Adrenal gland (tissue), 12 donors: ENCODE results near the gene CRIP3. TPM values are rescaled to one million over a fixed set of nuclear protein-coding genes. Genes with fewer than 3 reads are reported as not detected.

Experiments
- DNase-seq, 7 donors: peaks; one replicate each; pipeline ENCODE4 v3.0.0-alpha.2; 2019 to 2020
- H3K27ac ChIP-seq, 5 donors: fragments of 200-600 bp; sonication (generic) in 4 of 5; 1 replicate in 3 of 5; 2 replicates in 2 of 5; pipeline versions ENCODE4 v1.5.1 to v1.8.0; 2016 to 2020; ENCODE audit warnings: mild to moderate bottlenecking in 1 of 5
- H3K27me3 ChIP-seq: fragments of 200-600 bp; 2 replicates; pipeline ENCODE4 v1.8.0; 2021
- H3K36me3 ChIP-seq, 2 donors: fragments of 200-600 bp; replicated peaks in 1 of 2; 1 replicate in 1 of 2; 2 replicates in 1 of 2; pipeline versions ENCODE4 v1.5.1 to v1.8.0; 2018 to 2022
- H3K4me1 ChIP-seq, 2 donors: fragments of 200-600 bp; replicated peaks in 1 of 2; 1 replicate in 1 of 2; 2 replicates in 1 of 2; pipeline versions ENCODE4 v1.5.1 to v1.8.0; 2018 to 2021
- H3K4me3 ChIP-seq, 4 donors: fragments of 200-600 bp; sonication (generic) in 3 of 4; one replicate each; pipeline ENCODE4 v1.5.1; 2016 to 2018
- H3K9me3 ChIP-seq, 3 donors: fragments of 200-600 bp; sonication (generic) in 1 of 3; replicated peaks in 1 of 3; 1 replicate in 2 of 3; 2 replicates in 1 of 3; pipeline versions ENCODE4 v1.5.1 to v1.8.0; 2016 to 2021
- POLR2A ChIP-seq, 2 donors: fragments of 450-650 bp; IDR thresholded peaks; one replicate each; pipeline ENCODE4 v1.6.1; 2017; ENCODE audit warnings: antibody characterized with exemption in 2 of 2, mild to moderate bottlenecking in 2 of 2, moderate library complexity in 1 of 2
- whole genome bisulfite sequencing, 4 donors: extraction: QIAGEN DNeasy Blood & Tissue Kit in 2 of 4; methylation state at CpG; one replicate each; pipeline versions ENCODE4 v1.1.5 to v1.1.7; 2013 to 2017; 5-methylcytosine and 5-hydroxymethylcytosine counted together
- intact Hi-C, 2 donors: fragments of 100-400 bp; cut with DNase I; formaldehyde crosslinking; loops; one replicate each; pipeline versions ENCODE4 v1.14.1 to v1.15.0; 2022 to 2023
- polyA plus RNA-seq, 3 donors: library from polyadenylated mRNA; stranded (reverse); fragments of 200-250 nt in 2 of 3; fragments of 350-450 nt in 1 of 3; fragmentation: Illumina TruSeq in 1 of 3; extraction: RNeasy Lipid Tissue Mini Kit (QIAGEN cat#74804) in 1 of 3; gene quantifications; one replicate each; pipeline ENCODE4 v1.2.3, GENCODE V29; 2013 to 2014
- total RNA-seq, 9 donors: library from RNA; depleted of rRNA in 4 of 9; stranded (reverse); fragments of >200 nt in 4 of 9; fragments of 120-200 nt in 1 of 9; fragmentation: NEBNext Ultra II Directional in 1 of 9; extraction: Animal tissue kit (Norgen Biotek cat#: 25700) in 1 of 9; gene quantifications; one replicate each; pipeline versions ENCODE4 v1.1.0 to v1.2.4, GENCODE V29; 2013 to 2023
- TF ChIP-seq, protein P1 (sequence below), 6 experiments: fragments of 450-650 bp in 4 of 6; fragments of 200-600 bp in 2 of 6; sonication (generic) in 1 of 6; IDR thresholded peaks; 1 replicate in 5 of 6; 2 replicates in 1 of 6; pipeline versions ENCODE4 v1.5.1 to v1.8.0; 2016 to 2021; ENCODE audit warnings: antibody characterized with exemption in 6 of 6, mild to moderate bottlenecking in 2 of 6, moderate library complexity in 1 of 6
- donor health status: healthy with polysubstance abuse.
- donor health status: Bipolar disorder and iron deficiency.
- donor health status: DM: yes; HTN: yes; CAD: no.
- donor health status: DM: no; HTN: no; CAD: no.
- donor health status: DM: no; HTN: no; CAD: no.
- donor health status: DM: yes; HTN: yes; CAD: no.

Gene CRIP3
- total and polyA plus RNA-seq, 12 donors: 0.44 to 8.9 (median 1.5) TPM; not detected in 6

GRCh38 chr6:43296780-43297497 lies 11.7 kb downstream of the CRIP3 start:
- DNase-seq: no peak
- WGBS, 4 donors: 83 to 92% (median 91%) methylated on average over 5 of the region's 5 CpGs
- Histone ChIP-seq H3K4me3 (no peak overlapping the region), H3K9me3 (no peaks in the 10 kb centered on the region), H3K27me3 (no peaks in the 10 kb centered on the region), H3K36me3 (no peaks in the 10 kb centered on the region), H3K27ac (no peak overlapping the region), H3K4me1 (no peaks in the 10 kb centered on the region)
- intact Hi-C loops: no loop called here
- TF ChIP-seq, protein P1, sequence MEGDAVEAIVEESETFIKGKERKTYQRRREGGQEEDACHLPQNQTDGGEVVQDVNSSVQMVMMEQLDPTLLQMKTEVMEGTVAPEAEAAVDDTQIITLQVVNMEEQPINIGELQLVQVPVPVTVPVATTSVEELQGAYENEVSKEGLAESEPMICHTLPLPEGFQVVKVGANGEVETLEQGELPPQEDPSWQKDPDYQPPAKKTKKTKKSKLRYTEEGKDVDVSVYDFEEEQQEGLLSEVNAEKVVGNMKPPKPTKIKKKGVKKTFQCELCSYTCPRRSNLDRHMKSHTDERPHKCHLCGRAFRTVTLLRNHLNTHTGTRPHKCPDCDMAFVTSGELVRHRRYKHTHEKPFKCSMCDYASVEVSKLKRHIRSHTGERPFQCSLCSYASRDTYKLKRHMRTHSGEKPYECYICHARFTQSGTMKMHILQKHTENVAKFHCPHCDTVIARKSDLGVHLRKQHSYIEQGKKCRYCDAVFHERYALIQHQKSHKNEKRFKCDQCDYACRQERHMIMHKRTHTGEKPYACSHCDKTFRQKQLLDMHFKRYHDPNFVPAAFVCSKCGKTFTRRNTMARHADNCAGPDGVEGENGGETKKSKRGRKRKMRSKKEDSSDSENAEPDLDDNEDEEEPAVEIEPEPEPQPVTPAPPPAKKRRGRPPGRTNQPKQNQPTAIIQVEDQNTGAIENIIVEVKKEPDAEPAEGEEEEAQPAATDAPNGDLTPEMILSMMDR (IDR thresholded peaks at IDR 0.05): no peak
- no peak for TF ChIP-seq POLR2A (IDR thresholded peaks at IDR 0.05)

DNA sequence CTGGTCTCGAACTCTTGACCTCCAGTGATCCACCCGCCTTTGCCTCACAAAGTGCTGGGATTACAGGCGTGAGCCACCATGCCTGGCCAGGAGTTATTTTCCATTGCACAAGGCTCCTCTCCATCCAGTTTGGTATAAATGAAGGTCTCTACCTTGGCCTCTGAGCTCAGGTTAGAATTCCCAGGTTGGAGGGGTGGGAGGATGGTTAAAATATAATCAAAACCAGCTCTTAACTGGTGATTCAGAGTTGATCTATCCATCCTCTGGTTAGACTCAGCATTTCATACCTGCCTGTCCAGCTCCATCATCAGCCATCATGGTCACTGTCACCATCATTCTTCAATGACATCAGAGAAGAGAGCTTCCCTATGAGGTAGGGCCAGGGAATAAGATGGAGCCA lies 13.2 kb downstream of the CRIP3 start:
- Histone ChIP-seq H3K36me3 (no peaks in the 10 kb centered on the region), H3K4me1 (no peaks in the 10 kb centered on the region), H3K9me3 (no peaks in the 10 kb centered on the region), H3K4me3 (no peak overlapping the region), H3K27ac (no peak overlapping the region), H3K27me3 (no peaks in the 10 kb centered on the region)
- no peak for DNase-seq
- 83 to 87% (median 84%) methylated on average over 3 of the region's 3 CpGs for WGBS, 4 donors
- intact Hi-C loops: no loop called here
- no peak for TF ChIP-seq POLR2A (IDR thresholded peaks at IDR 0.05)
- TF ChIP-seq, protein P1 (IDR thresholded peaks at IDR 0.05): no peak

DNA sequence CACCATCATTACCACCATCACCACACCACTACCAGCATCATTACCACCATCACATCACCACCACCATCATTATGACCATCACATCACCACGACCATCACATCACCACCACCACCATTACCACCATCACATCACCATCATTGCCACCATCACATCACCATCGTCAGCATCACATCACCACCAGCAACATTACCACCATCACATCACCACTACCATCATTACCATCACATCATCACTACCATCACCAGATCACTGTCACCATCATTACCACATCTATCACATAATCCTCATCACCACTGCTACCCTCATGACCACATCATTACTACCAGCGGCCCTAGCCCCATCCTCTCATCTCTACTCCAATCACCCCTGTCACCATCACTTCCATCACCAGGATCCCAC lies 14.1 kb downstream of the CRIP3 start:
- intact Hi-C loops: no loop called here
- no peak overlapping the region for H3K4me3 ChIP-seq
- no peak for DNase-seq
- 83 to 87% (median 86%) methylated on average over 3 of the region's 3 CpGs for WGBS, 4 donors
- no peaks in the 10 kb centered on the region for H3K36me3 ChIP-seq
- no peaks in the 10 kb centered on the region for H3K4me1 ChIP-seq
- no peak for TF ChIP-seq POLR2A (IDR thresholded peaks at IDR 0.05)
- TF ChIP-seq, protein P1 (IDR thresholded peaks at IDR 0.05): no peak
- H3K9me3 ChIP-seq: no peaks in the 10 kb centered on the region
- H3K27ac ChIP-seq: no peak overlapping the region
- H3K27me3 ChIP-seq: no peaks in the 10 kb centered on the region

- Histone ChIP-seq H3K27ac (no peak overlapping the region), H3K4me3 (no peak overlapping the region), H3K36me3 (no peaks in the 10 kb centered on the region), H3K9me3 (no peaks in the 10 kb centered on the region), H3K27me3 (no peaks in the 10 kb centered on the region), H3K4me1 (no peaks in the 10 kb centered on the region)
- intact Hi-C loops: no loop called here
- DNase-seq: no peak
- TF ChIP-seq POLR2A (IDR thresholded peaks at IDR 0.05): no peak
- TF ChIP-seq, protein P1 (IDR thresholded peaks at IDR 0.05): no peak
- 92 to 99% (median 94%) methylated on average over 3 of the region's 3 CpGs for WGBS, 4 donors
Measured at GRCh38 chr6:43293698-43294097, 14.9 kb downstream of the CRIP3 start.
